K562 (cell line): ENCODE results near the gene SLC9C2. TPM values are rescaled to one million over a fixed set of nuclear protein-coding genes. Genes with fewer than 3 reads are reported as not detected.

Source experiments
- CEBPZ ChIP-seq: fragments of 150-350 bp; IDR thresholded peaks from 2 replicates; pipeline ENCODE4 v1.6.1; 2014; ENCODE audit warnings: low read depth, mild to moderate bottlenecking, low read length, borderline replicate concordance
- CHAMP1 ChIP-seq: fragments of 450-650 bp; IDR thresholded peaks from 2 replicates; pipeline ENCODE4 v1.6.1; 2016; ENCODE audit warnings: mild to moderate bottlenecking
- E2F3 ChIP-seq: fragments of 250-450 bp; sonication (Bioruptor Pico); IDR thresholded peaks from 2 replicates; pipeline ENCODE4 v1.4.0; 2020; ENCODE audit warnings: mild to moderate bottlenecking
- FIP1L1 ChIP-seq: fragments of 200-400 bp; formaldehyde crosslinking; IDR thresholded peaks from 2 replicates; pipeline ENCODE4 v1.6.1; 2018; ENCODE audit warnings: mild to moderate bottlenecking, low read depth, low read length; ENCODE audit not compliant: poor library complexity, severe bottlenecking
- FOS ChIP-seq: IDR thresholded peaks from 3 replicates; pipeline ENCODE4 v1.6.1; 2011; ENCODE audit not compliant: insufficient read length; ENCODE audit errors: extremely low read depth
- FOXM1 ChIP-seq, 2 experiments: fragments of 450-650 bp in 1 of 2; sonication (generic) in 1 of 2; formaldehyde crosslinking in 1 of 2; IDR thresholded peaks; 2 replicates each; pipeline versions ENCODE4 v1.6.1 to v1.9.0; 2017 to 2022; ENCODE audit warnings: low read depth in 2 of 2, mild to moderate bottlenecking in 2 of 2, missing genetic modification reagents in 1 of 2, moderate library complexity in 1 of 2
- KDM2B ChIP-seq: fragments of 250-450 bp; sonication (Bioruptor Pico); IDR thresholded peaks from 2 replicates; pipeline ENCODE4 v1.8.0; 2021; ENCODE audit warnings: mild to moderate bottlenecking, moderate library complexity
- RFX1 ChIP-seq: fragments of 450-650 bp; IDR thresholded peaks from 2 replicates; pipeline ENCODE4 v1.6.1; 2016; ENCODE audit warnings: mild to moderate bottlenecking, moderate library complexity
- SIX5 ChIP-seq, 2 experiments: IDR thresholded peaks; 2 replicates each; pipeline ENCODE4 v1.6.1; 2011; ENCODE audit warnings: low read length in 2 of 2, borderline replicate concordance in 1 of 2, low read depth in 1 of 2, mild to moderate bottlenecking in 1 of 2, moderate library complexity in 1 of 2; ENCODE audit not compliant: insufficient read depth in 1 of 2
- ZBTB7A ChIP-seq: IDR thresholded peaks from 2 replicates; pipeline ENCODE4 v1.6.1; 2011; ENCODE audit warnings: low read depth, mild to moderate bottlenecking, low read length, moderate library complexity, borderline replicate concordance; ENCODE audit not compliant: control insufficient read depth
- ZMIZ1 ChIP-seq, 2 experiments: fragments of 150-350 bp in 1 of 2; IDR thresholded peaks; 2 replicates each; pipeline ENCODE4 v1.6.1; 2012 to 2016; ENCODE audit warnings: low read depth in 2 of 2, low read length in 2 of 2, mild to moderate bottlenecking in 1 of 2, moderate library complexity in 1 of 2
- ZNF232 ChIP-seq: sonication (generic); formaldehyde crosslinking; IDR thresholded peaks from 2 replicates; pipeline ENCODE4 v1.8.0; 2022; ENCODE audit warnings: mild to moderate bottlenecking, missing genetic modification reagents
- ZNF24 ChIP-seq: fragments of 450-650 bp; IDR thresholded peaks from 2 replicates; pipeline ENCODE4 v1.6.1; 2016
- polyA plus RNA-seq, 8 experiments: library from polyadenylated mRNA; depleted of rRNA in 4 of 8; stranded (reverse) in 5 of 8; unstranded in 3 of 8; fragments of >200 nt; fragmentation: Nextera tagmentation in 2 of 8; fragmentation: Illumina TruSeq in 1 of 8; extraction: Ambion mirVana in 2 of 8; extraction: Trizol in 1 of 8; gene quantifications; 2 replicates each; pipeline versions ENCODE4 v1.2.1 to v1.2.3, GENCODE V29; 2011 to 2014; ENCODE audit warnings: inconsistent platforms in 1 of 8, missing spikeins in 1 of 8
- total RNA-seq, 7 experiments: library from RNA; depleted of rRNA in 6 of 7; stranded (reverse); fragments of >200 nt in 6 of 7; fragmentation: Illumina TruSeq in 2 of 7; extraction: Trizol in 2 of 7; gene quantifications; 2 replicates each; pipeline versions ENCODE4 v1.2.1 to v1.2.3, GENCODE V29; 2011 to 2021; ENCODE audit warnings: low replicate concordance in 1 of 7
- TF ChIP-seq, protein P1 (sequence below): fragments of 250-450 bp; sonication (Bioruptor Pico); IDR thresholded peaks from 2 replicates; pipeline ENCODE4 v1.6.1; 2021; ENCODE audit warnings: mild to moderate bottlenecking

The SLC9C2 gene
- total and polyA plus RNA-seq, 9 of the 15 experiments (the other 6 are each of a cell fraction or from before 2014, with no cell fraction given): 0.11 to 0.22 (median 0.15) TPM; not detected in 5

- TF ChIP-seq CEBPZ: no peak
- TF ChIP-seq ZMIZ1 (IDR thresholded peaks at IDR 0.05; ENCODE audit: low read depth in 2 of 2, low read length in 2 of 2): no peak
- TF ChIP-seq ZNF24: 0 out of 2 replicates have a peak, but pooled peaks have one; percentile 56
- 0 out of 2 replicates have a peak, but pooled peaks have one; percentile 52 for TF ChIP-seq E2F3 (CRISPR knock-in tag)
- TF ChIP-seq SIX5 (IDR thresholded peaks at IDR 0.05; ENCODE audit: borderline replicate concordance in 1 of 2, insufficient read depth in 1 of 2, low read depth in 1 of 2, low read length in 2 of 2): no peak
- TF ChIP-seq CHAMP1: no peak
- no peak for TF ChIP-seq FOXM1 (IDR thresholded peaks at IDR 0.05; ENCODE audit: low read depth)
- TF ChIP-seq FOXM1 (CRISPR knock-in tag; IDR thresholded peaks at IDR 0.05; ENCODE audit: low read depth): no peak
- TF ChIP-seq ZBTB7A: no peak; the same call in 1 of the 2 replicates
- TF ChIP-seq KDM2B (CRISPR knock-in tag): peak; percentile 30; the same call in 1 of the 2 replicates
- TF ChIP-seq ZNF232 (CRISPR knock-in tag): peak; percentile 52; the same call in 1 of the 2 replicates
- TF ChIP-seq, protein P1, sequence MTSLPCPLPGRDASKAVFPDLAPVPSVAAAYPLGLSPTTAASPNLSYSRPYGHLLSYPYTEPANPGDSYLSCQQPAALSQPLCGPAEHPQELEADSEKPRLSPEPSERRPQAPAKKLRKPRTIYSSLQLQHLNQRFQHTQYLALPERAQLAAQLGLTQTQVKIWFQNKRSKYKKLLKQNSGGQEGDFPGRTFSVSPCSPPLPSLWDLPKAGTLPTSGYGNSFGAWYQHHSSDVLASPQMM (CRISPR knock-in tag): no peak
- no peak for TF ChIP-seq FIP1L1
- TF ChIP-seq RFX1: no peak
- TF ChIP-seq FOS: peak; percentile 78
Observed at GRCh38 chr1:173476665-173477285, 126.1 kb downstream of the SLC9C2 start (continued).
